HS-27A (cell line): ENCODE data around the gene NCF2.

Experiments
- DNase-seq: peaks from one replicate; pipeline ENCODE4 v3.0.0-alpha.2; 2012; ENCODE audit warnings: low read depth, missing footprints

The NCF2 gene

GRCh38 chr1:183611021-183611420 lies 20.8 kb upstream of the NCF2 start:
- DNase-seq = no peak

- DNase-seq = no peak
These were observed 19.6 kb upstream of the NCF2 start for GRCh38 chr1:183609759-183610452.

GRCh38 chr1:183609313-183609712 lies 19.1 kb upstream of the NCF2 start:
- DNase-seq = no peak

- DNase-seq = no peak
These were observed 17.2 kb upstream of the NCF2 start for GRCh38 chr1:183607322-183607980.

- no peak for DNase-seq
These were observed 15.6 kb upstream of the NCF2 start for GRCh38 chr1:183605904-183606303.

GRCh38 chr1:183604815-183605214 lies 14.6 kb upstream of the NCF2 start:
- DNase-seq = no peak

- DNase-seq = no peak
These were observed 14.0 kb upstream of the NCF2 start for GRCh38 chr1:183604038-183604808.

GRCh38 chr1:183602510-183602909 lies 12.3 kb upstream of the NCF2 start:
- DNase-seq = no peak

GRCh38 chr1:183600634-183601033 lies 10.4 kb upstream of the NCF2 start:
- no peak for DNase-seq

- DNase-seq = no peak
These were observed 9.9 kb upstream of the NCF2 start for GRCh38 chr1:183600136-183600535.

- DNase-seq = no peak
These were observed 8.1 kb upstream of the NCF2 start for GRCh38 chr1:183598386-183598785.

- no peak for DNase-seq
These were observed 7.5 kb upstream of the NCF2 start for GRCh38 chr1:183597656-183598347.

- no peak for DNase-seq
These were observed 6.2 kb upstream of the NCF2 start for GRCh38 chr1:183596500-183596899.

GRCh38 chr1:183595537-183595936 lies 5.3 kb upstream of the NCF2 start:
- DNase-seq = no peak

GRCh38 chr1:183593356-183593755 lies 3.1 kb upstream of the NCF2 start:
- no peak for DNase-seq

- no peak for DNase-seq
These were observed 2.5 kb upstream of the NCF2 start for GRCh38 chr1:183592733-183593132.

- DNase-seq = no peak
These were observed 400 bp downstream of the NCF2 start for GRCh38 chr1:183589874-183590243.

GRCh38 chr1:183589384-183589783 lies 875 bp downstream of the NCF2 start:
- DNase-seq = no peak

GRCh38 chr1:183588827-183589226 lies 1.4 kb downstream of the NCF2 start:
- no peak for DNase-seq

GRCh38 chr1:183586926-183587325 lies 3.3 kb downstream of the NCF2 start:
- DNase-seq = no peak

- DNase-seq = no peak
These were observed 3.8 kb downstream of the NCF2 start for GRCh38 chr1:183586455-183586854.

- no peak for DNase-seq
These were observed 5.2 kb downstream of the NCF2 start for GRCh38 chr1:183585038-183585437.

- DNase-seq = no peak
These were observed 6.1 kb downstream of the NCF2 start for GRCh38 chr1:183584147-183584546.
